SK-N-MC (cell line): Measurements from ENCODE around the gene RARS2.

Source experiments
- EZH2 ChIP-seq: fragments of 200-600 bp; sonication (generic); IDR thresholded peaks from one replicate; pipeline ENCODE4 v1.6.1; 2017; ENCODE audit warnings: antibody characterized with exemption
- POLR2AphosphoS5 ChIP-seq: IDR thresholded peaks from 2 replicates; pipeline ENCODE4 v1.6.1; 2012; ENCODE audit warnings: mild to moderate bottlenecking, low read depth, low read length, borderline replicate concordance

GRCh38 chr6:87504441-87504840 lies 85.3 kb downstream of the RARS2 start:
- TF ChIP-seq EZH2 (no peak), POLR2AphosphoS5 (no peak)
